ENCODE measurements around the gene DPPA4.

DPPA4 gene

GRCh38 chr3:109336291-109336861, 970 bp downstream of the DPPA4 start:
- no peak for DNase-seq

GRCh38 chr3:109334572-109334971, 2.8 kb downstream of the DPPA4 start:
- no peak for DNase-seq

GRCh38 chr3:109331692-109332091, 5.7 kb downstream of the DPPA4 start:
- DNase-seq: no peak

- no peak for DNase-seq
Measured at GRCh38 chr3:109330405-109330804, 6.9 kb downstream of the DPPA4 start.

- DNase-seq: no peak
Measured at GRCh38 chr3:109328202-109328601, 9.1 kb downstream of the DPPA4 start.

GRCh38 chr3:109325657-109326056, 11.7 kb downstream of the DPPA4 start:
- no peak for DNase-seq

GRCh38 chr3:109325109-109325508, 12.2 kb downstream of the DPPA4 start:
- no peak for DNase-seq

- DNase-seq: no peak
Measured at GRCh38 chr3:109316162-109316730, 21.1 kb downstream of the DPPA4 start, which contains the start of gene DPPA2. DPPA2 (minus strand) TSS chr3:109316517; CDS start chr3:109314542, 1,975 bp downstream.

GRCh38 chr3:109313061-109313460, 24.3 kb downstream of the DPPA4 start:
- DNase-seq: no peak

GRCh38 chr3:109297496-109297895, 39.9 kb downstream of the DPPA4 start:
- no peak for DNase-seq

GRCh38 chr3:109284071-109284470, 53.3 kb downstream of the DPPA4 start:
- no peak for DNase-seq

GRCh38 chr3:109278546-109278945, 58.8 kb downstream of the DPPA4 start:
- no peak for DNase-seq

- DNase-seq: no peak
Measured at GRCh38 chr3:109278141-109278540, 59.2 kb downstream of the DPPA4 start.
